22Rv1 (cell line): ENCODE measurements around the gene TKFC.

Experiments
- H3K27ac ChIP-seq: fragments of 450-650 bp; 2 replicates; pipeline ENCODE4 v1.5.1; 2017
- CTCF ChIP-seq: fragments of 450-650 bp; IDR thresholded peaks from 2 replicates; pipeline ENCODE4 v1.5.1; 2017; ENCODE audit warnings: mild to moderate bottlenecking
- ZFX ChIP-seq: fragments of 450-650 bp; IDR thresholded peaks from 2 replicates; pipeline ENCODE4 v1.6.1; 2017; ENCODE audit warnings: antibody characterized with exemption, borderline replicate concordance

The TKFC gene, protein sequence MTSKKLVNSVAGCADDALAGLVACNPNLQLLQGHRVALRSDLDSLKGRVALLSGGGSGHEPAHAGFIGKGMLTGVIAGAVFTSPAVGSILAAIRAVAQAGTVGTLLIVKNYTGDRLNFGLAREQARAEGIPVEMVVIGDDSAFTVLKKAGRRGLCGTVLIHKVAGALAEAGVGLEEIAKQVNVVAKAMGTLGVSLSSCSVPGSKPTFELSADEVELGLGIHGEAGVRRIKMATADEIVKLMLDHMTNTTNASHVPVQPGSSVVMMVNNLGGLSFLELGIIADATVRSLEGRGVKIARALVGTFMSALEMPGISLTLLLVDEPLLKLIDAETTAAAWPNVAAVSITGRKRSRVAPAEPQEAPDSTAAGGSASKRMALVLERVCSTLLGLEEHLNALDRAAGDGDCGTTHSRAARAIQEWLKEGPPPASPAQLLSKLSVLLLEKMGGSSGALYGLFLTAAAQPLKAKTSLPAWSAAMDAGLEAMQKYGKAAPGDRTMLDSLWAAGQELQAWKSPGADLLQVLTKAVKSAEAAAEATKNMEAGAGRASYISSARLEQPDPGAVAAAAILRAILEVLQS

DNA sequence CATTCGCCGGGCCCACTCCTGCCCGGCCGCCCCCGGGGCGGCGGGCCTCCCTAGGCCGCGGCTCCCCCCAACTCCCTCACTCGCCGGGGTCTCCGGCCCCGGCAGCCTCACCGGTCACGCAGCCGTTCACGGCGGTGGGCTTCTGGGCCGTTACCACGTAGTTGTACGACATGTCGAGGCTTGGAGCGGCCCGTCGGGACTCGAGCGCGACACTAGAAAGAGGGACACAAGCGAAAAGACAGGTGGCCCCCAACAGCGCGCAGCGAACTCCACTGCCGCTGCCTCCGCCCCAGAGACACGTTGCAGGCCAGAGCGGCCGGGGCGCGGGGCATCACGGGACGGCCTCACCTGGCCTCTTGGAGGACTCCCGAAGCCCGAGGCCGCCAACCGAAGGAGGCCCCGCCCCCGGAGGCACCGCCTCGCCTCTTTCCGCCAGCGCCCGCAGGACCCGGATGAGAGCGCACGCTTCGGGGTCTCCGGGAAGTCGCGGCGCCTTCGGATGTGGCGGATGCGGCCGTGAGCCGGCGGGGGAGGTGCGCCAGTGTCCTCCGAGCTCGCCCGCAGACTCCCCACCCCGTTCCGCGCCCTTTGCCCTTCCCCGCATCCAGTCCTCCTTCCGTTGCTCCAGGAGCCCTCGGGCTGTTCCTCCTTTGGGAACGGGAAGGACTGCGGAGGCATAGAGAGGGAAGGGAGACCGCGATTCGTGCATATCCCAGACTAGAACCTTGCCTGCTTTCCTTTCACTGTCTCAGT is at the start of gene TKFC, which contains the start of gene DDB1:
Gene TKFC (plus strand): TSS at position 432 of the 753 bp plus-strand sequence. CDS start 1,501 bp downstream, outside the sequence.
Gene DDB1 (minus strand): TSS at position 309 of the 753 bp plus-strand sequence. CDS start 137 bp downstream, at position 172.
- TF ChIP-seq ZFX (no peak), CTCF (no peak)
- peak within 1 kb of the TSS; percentile 84 for H3K27ac ChIP-seq

- H3K27ac ChIP-seq, result no peak overlapping the region
- TF ChIP-seq ZFX (no peak), CTCF (no peak)
Observed at GRCh38 chr11:61283613-61284012, 49.4 kb upstream of the TKFC start.

GRCh38 chr11:61287338-61287977 is 45.6 kb upstream of the TKFC start:
- TF ChIP-seq ZFX (no peak), CTCF (no peak)
- no peak overlapping the region for H3K27ac ChIP-seq

GRCh38 chr11:61290905-61291690 is 41.9 kb upstream of the TKFC start:
- no peak overlapping the region for H3K27ac ChIP-seq
- TF ChIP-seq ZFX, result no peak
- peak; percentile 30; the same call in 1 of the 2 replicates for TF ChIP-seq CTCF

DNA sequence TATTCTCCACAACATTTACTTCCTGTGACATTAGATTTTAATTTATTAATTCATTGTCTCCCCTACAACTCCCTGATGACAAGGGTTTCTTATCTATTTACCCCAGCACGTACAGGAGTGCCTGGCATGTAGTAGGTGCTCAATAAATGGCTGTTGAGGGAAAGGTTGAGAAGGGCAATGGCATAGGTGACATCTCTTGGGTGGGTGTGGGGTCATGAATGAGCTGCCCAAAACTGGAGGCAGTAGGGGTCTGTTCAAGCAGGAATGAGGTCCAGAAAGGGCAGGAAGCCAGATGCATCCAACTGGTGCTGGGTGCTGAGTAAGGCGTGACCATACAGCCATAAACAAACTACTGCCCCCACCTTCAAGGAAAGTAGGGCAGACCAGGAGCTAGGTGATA is 40.7 kb upstream of the TKFC start:
- TF ChIP-seq CTCF (no peak), ZFX (no peak)
- H3K27ac ChIP-seq, result no peak overlapping the region

- no peak overlapping the region for H3K27ac ChIP-seq
- TF ChIP-seq CTCF (no peak), ZFX (no peak)
Observed at GRCh38 chr11:61293867-61294716, 38.9 kb upstream of the TKFC start.
